Neural progenitor cell (in vitro differentiated cells): Measurements from ENCODE around the gene INSM2. TPM values are rescaled to one million over a fixed set of nuclear protein-coding genes. Genes with fewer than 3 reads are reported as not detected.

Experiments
- DNase-seq: peaks from one replicate; pipeline ENCODE4 v3.0.0-alpha.2; 2016; ENCODE audit warnings: low spot score
- H2AFZ ChIP-seq: fragments of 200-600 bp; sonication (generic); replicated peaks from 2 replicates; pipeline ENCODE4 v1.6.1; 2016; ENCODE audit warnings: antibody characterized with exemption
- H3F3A ChIP-seq: fragments of 200-600 bp; sonication (generic); 2 replicates; pipeline ENCODE4 v1.6.1; 2016; ENCODE audit warnings: antibody characterized with exemption, low read depth
- H3K27ac ChIP-seq: fragments of 200-600 bp; sonication (generic); 2 replicates; pipeline ENCODE4 v1.5.1; 2016; ENCODE audit warnings: mild to moderate bottlenecking
- H3K27me3 ChIP-seq: fragments of 200-600 bp; sonication (generic); 2 replicates; pipeline ENCODE4 v1.6.1; 2016; ENCODE audit warnings: mild to moderate bottlenecking, moderate library complexity
- H3K36me3 ChIP-seq: fragments of 200-600 bp; sonication (generic); 2 replicates; pipeline ENCODE4 v1.5.1; 2016
- H3K4me1 ChIP-seq: fragments of 200-600 bp; sonication (generic); 2 replicates; pipeline ENCODE4 v1.6.1; 2016; ENCODE audit warnings: mixed run types
- H3K4me2 ChIP-seq: fragments of 200-600 bp; sonication (generic); 2 replicates; pipeline ENCODE4 v1.6.1; 2016
- H3K4me3 ChIP-seq: fragments of 200-600 bp; sonication (generic); 2 replicates; pipeline ENCODE4 v1.5.1; 2016
- H3K79me2 ChIP-seq: fragments of 200-600 bp; sonication (generic); 2 replicates; pipeline ENCODE4 v1.6.1; 2016; ENCODE audit warnings: low read depth
- H3K9ac ChIP-seq: fragments of 200-600 bp; sonication (generic); 2 replicates; pipeline ENCODE4 v1.6.1; 2016
- H3K9me3 ChIP-seq: fragments of 200-600 bp; sonication (generic); 2 replicates; pipeline ENCODE4 v1.5.1; 2016; ENCODE audit warnings: low read depth
- H4K20me1 ChIP-seq: fragments of 200-600 bp; sonication (generic); 2 replicates; pipeline ENCODE4 v1.6.1; 2016; ENCODE audit warnings: low read depth
- H3K27ac Mint-ChIP-seq: 3 replicates; pipeline ENCODE4 v1.8.0; 2021; ENCODE audit warnings: mixed read lengths
- H3K27me3 Mint-ChIP-seq: 2 replicates; pipeline ENCODE4 v1.8.0; 2022; ENCODE audit warnings: low read depth, mild to moderate bottlenecking, inconsistent platforms, moderate library complexity, mixed read lengths; ENCODE audit not compliant: insufficient read depth
- H3K36me3 Mint-ChIP-seq: 3 replicates; pipeline ENCODE4 v1.8.0; 2021; ENCODE audit warnings: mixed read lengths
- H3K4me1 Mint-ChIP-seq: 3 replicates; pipeline ENCODE4 v1.8.0; 2021; ENCODE audit warnings: mixed read lengths
- H3K4me3 Mint-ChIP-seq: 3 replicates; pipeline ENCODE4 v1.8.0; 2021; ENCODE audit warnings: mild to moderate bottlenecking, moderate library complexity, mixed read lengths
- H3K9me3 Mint-ChIP-seq: 3 replicates; pipeline ENCODE4 v1.8.0; 2020; ENCODE audit warnings: mixed read lengths
- EZH2 ChIP-seq: fragments of 200-600 bp; sonication (generic); IDR thresholded peaks from 2 replicates; pipeline ENCODE4 v1.6.1; 2017; ENCODE audit warnings: antibody characterized with exemption, mild to moderate bottlenecking, moderate library complexity
- EZH2phosphoT487 ChIP-seq: fragments of 200-600 bp; sonication (generic); IDR thresholded peaks from 2 replicates; pipeline ENCODE4 v1.6.1; 2017; ENCODE audit warnings: antibody characterized with exemption
- total RNA-seq: library from RNA; depleted of rRNA; stranded (reverse); fragments of >200 nt; gene quantifications from 2 replicates; pipeline ENCODE4 v1.2.3, GENCODE V29; 2015; ENCODE audit warnings: low replicate concordance
- TF ChIP-seq, protein P1 (sequence below): fragments of 200-600 bp; sonication (generic); IDR thresholded peaks from 2 replicates; pipeline ENCODE4 v1.5.1; 2017; ENCODE audit warnings: antibody characterized with exemption, mild to moderate bottlenecking

The INSM2 gene
- total RNA-seq, 1 donor from 2014 or later = not detected

GRCh38 chr14:35565871-35566464 is 32.0 kb downstream of the INSM2 start:
- no peaks in the 10 kb centered on the region for H3K36me3 Mint-ChIP-seq
- H3K27ac Mint-ChIP-seq = no peak overlapping the region
- no peaks in the 10 kb centered on the region for H3K36me3 ChIP-seq
- no peak overlapping the region for H3K27ac ChIP-seq
- H3K4me3 Mint-ChIP-seq = no peak overlapping the region
- H3K4me3 ChIP-seq = no peak overlapping the region
- H3K4me2 ChIP-seq = no peak overlapping the region
- H3K9me3 ChIP-seq = no peaks in the 10 kb centered on the region
- TF ChIP-seq EZH2phosphoT487 = no peak
- TF ChIP-seq EZH2 = no peak
- TF ChIP-seq, protein P1, sequence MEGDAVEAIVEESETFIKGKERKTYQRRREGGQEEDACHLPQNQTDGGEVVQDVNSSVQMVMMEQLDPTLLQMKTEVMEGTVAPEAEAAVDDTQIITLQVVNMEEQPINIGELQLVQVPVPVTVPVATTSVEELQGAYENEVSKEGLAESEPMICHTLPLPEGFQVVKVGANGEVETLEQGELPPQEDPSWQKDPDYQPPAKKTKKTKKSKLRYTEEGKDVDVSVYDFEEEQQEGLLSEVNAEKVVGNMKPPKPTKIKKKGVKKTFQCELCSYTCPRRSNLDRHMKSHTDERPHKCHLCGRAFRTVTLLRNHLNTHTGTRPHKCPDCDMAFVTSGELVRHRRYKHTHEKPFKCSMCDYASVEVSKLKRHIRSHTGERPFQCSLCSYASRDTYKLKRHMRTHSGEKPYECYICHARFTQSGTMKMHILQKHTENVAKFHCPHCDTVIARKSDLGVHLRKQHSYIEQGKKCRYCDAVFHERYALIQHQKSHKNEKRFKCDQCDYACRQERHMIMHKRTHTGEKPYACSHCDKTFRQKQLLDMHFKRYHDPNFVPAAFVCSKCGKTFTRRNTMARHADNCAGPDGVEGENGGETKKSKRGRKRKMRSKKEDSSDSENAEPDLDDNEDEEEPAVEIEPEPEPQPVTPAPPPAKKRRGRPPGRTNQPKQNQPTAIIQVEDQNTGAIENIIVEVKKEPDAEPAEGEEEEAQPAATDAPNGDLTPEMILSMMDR = no peak
- H3K4me1 Mint-ChIP-seq = no peaks in the 10 kb centered on the region
- H3F3A ChIP-seq = peaks cover 8% of the 10 kb centered on the region
- no peaks in the 10 kb centered on the region for H3K79me2 ChIP-seq
- peaks cover 2% of the 10 kb centered on the region for H3K27me3 Mint-ChIP-seq
- no peak overlapping the region for H2AFZ ChIP-seq
- H4K20me1 ChIP-seq = no peaks in the 10 kb centered on the region
- no peaks in the 10 kb centered on the region for H3K27me3 ChIP-seq
- H3K9me3 Mint-ChIP-seq = no peaks in the 10 kb centered on the region
- peaks cover 20% of the 10 kb centered on the region for H3K4me1 ChIP-seq
- DNase-seq = no peak
- no peak overlapping the region for H3K9ac ChIP-seq

- Histone ChIP-seq H3K9ac (no peak overlapping the region), H3K36me3 (no peaks in the 10 kb centered on the region), H2AFZ (no peak overlapping the region), H4K20me1 (no peaks in the 10 kb centered on the region), H3K27ac (no peak overlapping the region), H3K4me2 (no peak overlapping the region), H3K4me1 (peaks cover 20% of the 10 kb centered on the region), H3F3A (peaks cover 8% of the 10 kb centered on the region), H3K27me3 (no peaks in the 10 kb centered on the region), H3K4me3 (no peak overlapping the region), H3K79me2 (no peaks in the 10 kb centered on the region), H3K9me3 (no peaks in the 10 kb centered on the region)
- no peaks in the 10 kb centered on the region for H3K9me3 Mint-ChIP-seq
- no peak overlapping the region for H3K4me3 Mint-ChIP-seq
- DNase-seq = no peak
- TF ChIP-seq EZH2 (no peak), EZH2phosphoT487 (no peak)
- TF ChIP-seq, protein P1 = no peak
- H3K27ac Mint-ChIP-seq = no peak overlapping the region
- H3K36me3 Mint-ChIP-seq = no peaks in the 10 kb centered on the region
- H3K4me1 Mint-ChIP-seq = peaks cover 3% of the 10 kb centered on the region
- peaks cover 2% of the 10 kb centered on the region for H3K27me3 Mint-ChIP-seq
Measured at GRCh38 chr14:35571598-35571997, 37.6 kb downstream of the INSM2 start.

- Histone ChIP-seq H3K27ac (no peak overlapping the region), H3K36me3 (no peaks in the 10 kb centered on the region), H3K4me1 (peaks cover 9% of the 10 kb centered on the region), H4K20me1 (no peaks in the 10 kb centered on the region), H3K4me2 (no peak overlapping the region), H2AFZ (no peak overlapping the region), H3K27me3 (no peaks in the 10 kb centered on the region), H3K9ac (no peak overlapping the region), H3K9me3 (no peaks in the 10 kb centered on the region), H3K79me2 (no peaks in the 10 kb centered on the region), H3F3A (peaks cover 8% of the 10 kb centered on the region), H3K4me3 (no peak overlapping the region)
- Mint-ChIP-seq H3K36me3 (peaks cover under 1% of the 10 kb centered on the region), H3K27ac (no peak overlapping the region), H3K4me3 (no peak overlapping the region), H3K9me3 (no peaks in the 10 kb centered on the region), H3K27me3 (peaks cover 2% of the 10 kb centered on the region), H3K4me1 (peaks cover 3% of the 10 kb centered on the region)
- no peak for DNase-seq
- TF ChIP-seq, protein P1 = no peak
- TF ChIP-seq EZH2phosphoT487 (no peak), EZH2 (no peak)
Measured at GRCh38 chr14:35573911-35574310, 39.9 kb downstream of the INSM2 start.
